ENCODE results near the gene AKAP12. TPM values are rescaled to one million over a fixed set of nuclear protein-coding genes. Genes with fewer than 3 reads are reported as not detected.

AKAP12 gene
- polyA plus RNA-seq, 1 donor (not counting 4 experiments of a cell fraction or from before 2014, with no cell fraction given) = 0.56 TPM

GRCh38 chr6:151276112-151276740 is 36.5 kb downstream of the AKAP12 start:
- no peaks in the 10 kb centered on the region for H3K9me1 ChIP-seq (ENCODE audit: control insufficient read depth, extremely low read depth, insufficient read depth, low read length)
- dilution Hi-C loops (cut with MboI; ENCODE audit: extremely low pct_ligation_motif_present, low sequenced_read_pairs) = no loop called here
- H3K4me2 ChIP-seq (ENCODE audit: control insufficient read depth, extremely low read depth, insufficient read depth, low read depth, low read length) = no peak overlapping the region
- no peak overlapping the region for H3K27ac ChIP-seq (ENCODE audit: control insufficient read depth, insufficient read depth, low read length)
- H4K20me1 ChIP-seq (ENCODE audit: control insufficient read depth, extremely low read depth, insufficient read depth, low read length) = no peaks in the 10 kb centered on the region
- no peaks in the 10 kb centered on the region for H3K79me2 ChIP-seq (ENCODE audit: control insufficient read depth, insufficient read depth, low read length)
- no peak overlapping the region for H3K9ac ChIP-seq (ENCODE audit: control insufficient read depth, extremely low read depth, insufficient read depth, low read length)
- no peaks in the 10 kb centered on the region for H3K4me1 ChIP-seq (ENCODE audit: control insufficient read depth, extremely low read depth, insufficient read depth, low read length)
- DNase-seq (ENCODE audit: low read depth, low spot score) (no peak), FAIRE-seq (no peak)
- H3K27me3 ChIP-seq (ENCODE audit: control insufficient read depth, extremely low read depth, insufficient read depth, low read length) = no peaks in the 10 kb centered on the region
- H3K36me3 ChIP-seq (ENCODE audit: control insufficient read depth in 2 of 2, extremely low read depth in 1 of 2, insufficient read depth in 2 of 2, low read length in 2 of 2) = no peaks in the 10 kb centered on the region
- H3K4me3 ChIP-seq (ENCODE audit: control insufficient read depth in 2 of 3, extremely low read depth in 1 of 3, insufficient read depth in 2 of 3, low read depth in 1 of 3, low read length in 3 of 3) = no peak overlapping the region
- H2AFZ ChIP-seq (ENCODE audit: control insufficient read depth, low read length) = no peak overlapping the region
- no peaks in the 10 kb centered on the region for H3K9me3 ChIP-seq (ENCODE audit: control insufficient read depth, low read depth, low read length)
- TF ChIP-seq EZH2 (IDR thresholded peaks at IDR 0.05; ENCODE audit: low read length) = no peak
- no peak for TF ChIP-seq CTCF (optimal IDR thresholded peaks at IDR 0.05 in 1 of 3, IDR thresholded peaks at IDR 0.05 in 1 of 3, conservative IDR thresholded peaks at IDR 0.05 in 1 of 3; ENCODE audit: extremely low read depth in 1 of 3, insufficient read depth in 2 of 3, low read length in 3 of 3)

DNA sequence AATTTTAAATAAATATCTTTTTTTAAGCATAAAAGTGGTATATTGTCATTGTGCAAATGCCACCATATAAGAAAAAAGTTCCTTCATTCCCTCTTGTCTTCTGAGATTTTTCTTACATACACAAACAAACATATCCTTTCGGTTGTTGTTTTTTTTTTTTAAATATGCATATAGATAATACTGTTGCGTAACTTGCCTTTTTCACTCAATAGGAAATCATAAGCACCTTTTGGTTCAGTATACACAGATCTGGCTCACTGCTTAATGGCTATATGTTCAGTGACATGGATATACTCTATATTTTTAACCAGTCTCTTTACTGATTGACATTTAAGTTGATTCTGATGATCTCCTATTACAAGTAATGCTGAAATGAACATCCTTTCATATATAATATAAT is 40.1 kb downstream of the AKAP12 start:
- dilution Hi-C loops (cut with MboI; ENCODE audit: extremely low pct_ligation_motif_present, low sequenced_read_pairs) = no loop called here

More for the DNA sequence above, 40.1 kb downstream of the AKAP12 start:
- no peaks in the 10 kb centered on the region for H3K9me1 ChIP-seq (ENCODE audit: control insufficient read depth, extremely low read depth, insufficient read depth, low read length)
- no peak overlapping the region for H2AFZ ChIP-seq (ENCODE audit: control insufficient read depth, low read length)
- no peak overlapping the region for H3K9ac ChIP-seq (ENCODE audit: control insufficient read depth, extremely low read depth, insufficient read depth, low read length)
- no peak for DNase-seq (ENCODE audit: low read depth, low spot score)
- FAIRE-seq = no peak
- H3K27me3 ChIP-seq (ENCODE audit: control insufficient read depth, extremely low read depth, insufficient read depth, low read length) = no peaks in the 10 kb centered on the region
- H3K36me3 ChIP-seq (ENCODE audit: control insufficient read depth in 2 of 2, extremely low read depth in 1 of 2, insufficient read depth in 2 of 2, low read length in 2 of 2) = no peaks in the 10 kb centered on the region
- peaks cover 6% of the 10 kb centered on the region for H3K4me1 ChIP-seq (ENCODE audit: control insufficient read depth, extremely low read depth, insufficient read depth, low read length)
- H3K9me3 ChIP-seq (ENCODE audit: control insufficient read depth, low read depth, low read length) = no peaks in the 10 kb centered on the region
- no peaks in the 10 kb centered on the region for H3K79me2 ChIP-seq (ENCODE audit: control insufficient read depth, insufficient read depth, low read length)
- no peaks in the 10 kb centered on the region for H4K20me1 ChIP-seq (ENCODE audit: control insufficient read depth, extremely low read depth, insufficient read depth, low read length)
- TF ChIP-seq CTCF (optimal IDR thresholded peaks at IDR 0.05 in 1 of 3, IDR thresholded peaks at IDR 0.05 in 1 of 3, conservative IDR thresholded peaks at IDR 0.05 in 1 of 3; ENCODE audit: extremely low read depth in 1 of 3, insufficient read depth in 2 of 3, low read length in 3 of 3) (no peak), EZH2 (IDR thresholded peaks at IDR 0.05; ENCODE audit: low read length) (no peak)
- H3K4me2 ChIP-seq (ENCODE audit: control insufficient read depth, extremely low read depth, insufficient read depth, low read depth, low read length) = no peak overlapping the region
- no peak overlapping the region for H3K27ac ChIP-seq (ENCODE audit: control insufficient read depth, insufficient read depth, low read length)
- no peak overlapping the region for H3K4me3 ChIP-seq (ENCODE audit: control insufficient read depth in 2 of 3, extremely low read depth in 1 of 3, insufficient read depth in 2 of 3, low read depth in 1 of 3, low read length in 3 of 3)
